Measurements from ENCODE around the gene LRRC18.

Gene LRRC18

DNA sequence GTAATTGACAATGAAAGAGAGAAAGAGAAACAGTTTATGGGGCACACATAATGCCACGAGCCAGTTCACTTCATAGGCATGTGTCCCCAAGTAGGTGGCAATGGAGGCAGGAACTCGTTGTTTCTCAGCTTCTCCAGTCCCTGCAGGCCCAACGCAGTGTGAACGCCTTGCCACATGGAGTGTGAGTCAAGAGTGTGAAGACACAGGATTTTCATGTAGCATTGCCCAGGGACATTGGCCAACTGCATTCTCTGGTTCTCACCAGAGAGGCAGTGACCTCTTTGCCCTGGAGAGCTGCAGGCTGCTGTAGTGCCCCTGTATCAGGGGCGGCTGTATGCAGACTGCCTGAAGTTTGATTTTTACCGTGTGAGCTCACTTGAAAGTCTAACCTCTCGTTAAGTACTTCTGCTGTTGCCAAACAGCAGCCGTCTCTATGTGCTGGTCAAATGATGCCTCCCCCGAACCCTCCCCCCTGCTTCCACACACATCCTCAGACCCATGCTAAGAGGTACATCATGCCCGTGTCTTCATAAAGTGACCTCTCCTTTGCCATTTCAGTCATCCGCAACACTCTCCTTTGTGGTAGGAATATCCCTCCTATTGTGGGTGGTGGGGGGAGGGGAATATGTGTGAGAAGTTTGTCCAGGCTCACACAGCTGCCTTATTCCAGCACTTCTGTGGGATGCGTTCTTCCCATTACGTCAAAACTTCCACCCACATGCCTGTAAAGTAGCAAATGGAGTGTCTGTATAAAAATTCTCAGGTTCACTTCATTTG, 12.7 kb downstream of the LRRC18 start:
- TF ChIP-seq SIN3A (IDR thresholded peaks at IDR 0.05; ENCODE audit: borderline replicate concordance, insufficient read depth, low read length) = no peak
- TF ChIP-seq POLR2AphosphoS5 (IDR thresholded peaks at IDR 0.05; ENCODE audit: low read depth, low read length) = no peak
- TF ChIP-seq, protein P1, sequence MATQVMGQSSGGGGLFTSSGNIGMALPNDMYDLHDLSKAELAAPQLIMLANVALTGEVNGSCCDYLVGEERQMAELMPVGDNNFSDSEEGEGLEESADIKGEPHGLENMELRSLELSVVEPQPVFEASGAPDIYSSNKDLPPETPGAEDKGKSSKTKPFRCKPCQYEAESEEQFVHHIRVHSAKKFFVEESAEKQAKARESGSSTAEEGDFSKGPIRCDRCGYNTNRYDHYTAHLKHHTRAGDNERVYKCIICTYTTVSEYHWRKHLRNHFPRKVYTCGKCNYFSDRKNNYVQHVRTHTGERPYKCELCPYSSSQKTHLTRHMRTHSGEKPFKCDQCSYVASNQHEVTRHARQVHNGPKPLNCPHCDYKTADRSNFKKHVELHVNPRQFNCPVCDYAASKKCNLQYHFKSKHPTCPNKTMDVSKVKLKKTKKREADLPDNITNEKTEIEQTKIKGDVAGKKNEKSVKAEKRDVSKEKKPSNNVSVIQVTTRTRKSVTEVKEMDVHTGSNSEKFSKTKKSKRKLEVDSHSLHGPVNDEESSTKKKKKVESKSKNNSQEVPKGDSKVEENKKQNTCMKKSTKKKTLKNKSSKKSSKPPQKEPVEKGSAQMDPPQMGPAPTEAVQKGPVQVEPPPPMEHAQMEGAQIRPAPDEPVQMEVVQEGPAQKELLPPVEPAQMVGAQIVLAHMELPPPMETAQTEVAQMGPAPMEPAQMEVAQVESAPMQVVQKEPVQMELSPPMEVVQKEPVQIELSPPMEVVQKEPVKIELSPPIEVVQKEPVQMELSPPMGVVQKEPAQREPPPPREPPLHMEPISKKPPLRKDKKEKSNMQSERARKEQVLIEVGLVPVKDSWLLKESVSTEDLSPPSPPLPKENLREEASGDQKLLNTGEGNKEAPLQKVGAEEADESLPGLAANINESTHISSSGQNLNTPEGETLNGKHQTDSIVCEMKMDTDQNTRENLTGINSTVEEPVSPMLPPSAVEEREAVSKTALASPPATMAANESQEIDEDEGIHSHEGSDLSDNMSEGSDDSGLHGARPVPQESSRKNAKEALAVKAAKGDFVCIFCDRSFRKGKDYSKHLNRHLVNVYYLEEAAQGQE (IDR thresholded peaks at IDR 0.05; ENCODE audit: insufficient read depth in 1 of 2, low read depth in 2 of 2, low read length in 2 of 2) = no peak
- TF ChIP-seq FOXP2 (optimal IDR thresholded peaks at IDR 0.05; ENCODE audit: borderline replicate concordance, extremely low read depth, extremely low read length, insufficient read depth) = no peak
- TF ChIP-seq TAF1 (IDR thresholded peaks at IDR 0.05; ENCODE audit: borderline replicate concordance, insufficient read depth, low read length) = no peak

DNA sequence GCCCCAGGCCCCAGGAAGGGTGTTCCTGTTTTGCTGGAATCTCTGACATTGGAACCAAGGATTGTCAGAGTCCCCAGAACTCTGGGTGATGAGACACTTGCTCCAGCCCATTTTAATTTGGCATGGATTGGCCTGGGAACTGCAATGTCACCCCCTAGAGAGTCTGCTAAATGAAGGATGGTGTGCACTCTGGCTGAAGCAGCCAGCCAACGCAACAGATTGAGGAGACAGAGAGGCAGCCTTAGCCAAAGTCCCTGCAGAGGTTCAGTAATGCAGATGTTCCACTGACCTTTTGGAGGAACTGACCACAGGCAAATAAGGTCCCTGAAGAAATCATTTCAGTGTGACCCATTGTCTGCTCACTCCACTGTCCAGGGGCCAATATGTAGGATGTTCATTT, 13.4 kb downstream of the LRRC18 start:
- TF ChIP-seq FOXP2 (optimal IDR thresholded peaks at IDR 0.05; ENCODE audit: borderline replicate concordance, extremely low read depth, extremely low read length, insufficient read depth) = no peak
- TF ChIP-seq SIN3A (IDR thresholded peaks at IDR 0.05; ENCODE audit: borderline replicate concordance, insufficient read depth, low read length) = no peak
- TF ChIP-seq TAF1 (IDR thresholded peaks at IDR 0.05; ENCODE audit: borderline replicate concordance, insufficient read depth, low read length) = no peak
- no peak for TF ChIP-seq POLR2AphosphoS5 (IDR thresholded peaks at IDR 0.05; ENCODE audit: low read depth, low read length)
- TF ChIP-seq, protein P1 (IDR thresholded peaks at IDR 0.05; ENCODE audit: insufficient read depth in 1 of 2, low read depth in 2 of 2, low read length in 2 of 2) = no peak

DNA sequence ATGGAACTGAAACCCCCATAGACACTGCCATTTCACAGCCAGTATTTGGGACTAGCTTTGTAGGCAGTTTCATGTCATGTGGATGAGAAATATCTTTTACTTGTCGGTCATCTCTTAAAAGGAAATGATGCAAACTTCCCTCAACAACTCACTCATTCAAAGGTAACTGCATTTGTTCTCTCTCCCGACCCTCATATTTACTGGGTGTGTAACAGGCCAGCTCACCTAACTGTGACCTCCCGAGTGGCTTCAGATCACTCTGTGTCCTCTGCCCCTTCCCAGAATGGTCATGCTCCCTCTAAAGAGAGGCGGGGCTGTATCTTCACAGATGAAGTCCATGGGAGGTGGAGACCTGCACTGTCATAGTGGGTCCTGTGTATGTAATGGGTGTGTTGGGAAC, 14.7 kb downstream of the LRRC18 start:
- no peak for TF ChIP-seq TAF1 (IDR thresholded peaks at IDR 0.05; ENCODE audit: borderline replicate concordance, insufficient read depth, low read length)
- TF ChIP-seq FOXP2 (optimal IDR thresholded peaks at IDR 0.05; ENCODE audit: borderline replicate concordance, extremely low read depth, extremely low read length, insufficient read depth) = no peak
- no peak for TF ChIP-seq SIN3A (IDR thresholded peaks at IDR 0.05; ENCODE audit: borderline replicate concordance, insufficient read depth, low read length)
- TF ChIP-seq POLR2AphosphoS5 (IDR thresholded peaks at IDR 0.05; ENCODE audit: low read depth, low read length) = no peak
- TF ChIP-seq, protein P1 (IDR thresholded peaks at IDR 0.05; ENCODE audit: insufficient read depth in 1 of 2, low read depth in 2 of 2, low read length in 2 of 2) = no peak

DNA sequence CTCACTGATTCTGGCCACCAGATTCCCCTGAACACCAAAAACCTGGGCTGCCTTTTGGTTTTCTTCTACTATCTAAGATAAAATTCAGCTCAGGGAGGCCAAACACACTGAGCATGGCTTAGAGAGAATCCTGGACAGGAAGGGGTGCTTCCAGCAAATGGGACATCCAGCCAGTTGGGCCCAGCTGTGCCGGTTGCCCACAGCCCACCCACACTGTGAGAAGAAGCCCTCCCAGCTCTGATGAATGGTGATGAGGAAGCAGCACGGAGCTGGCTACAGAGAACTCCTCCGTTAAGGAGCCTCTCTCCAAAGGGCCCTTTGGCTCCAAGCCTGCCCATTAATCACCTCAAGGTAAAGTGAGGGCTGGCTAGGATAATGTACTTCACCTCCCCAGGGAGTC, 15.9 kb downstream of the LRRC18 start:
- TF ChIP-seq FOXP2 (optimal IDR thresholded peaks at IDR 0.05; ENCODE audit: borderline replicate concordance, extremely low read depth, extremely low read length, insufficient read depth) (no peak), POLR2AphosphoS5 (IDR thresholded peaks at IDR 0.05; ENCODE audit: low read depth, low read length) (no peak), SIN3A (IDR thresholded peaks at IDR 0.05; ENCODE audit: borderline replicate concordance, insufficient read depth, low read length) (no peak), TAF1 (IDR thresholded peaks at IDR 0.05; ENCODE audit: borderline replicate concordance, insufficient read depth, low read length) (no peak)
- TF ChIP-seq, protein P1 (IDR thresholded peaks at IDR 0.05; ENCODE audit: insufficient read depth in 1 of 2, low read depth in 2 of 2, low read length in 2 of 2) = no peak

All from PFSK-1 (cell line).